A673 (cell line): ENCODE measurements around the gene CUBN. TPM values are rescaled to one million over a fixed set of nuclear protein-coding genes. Genes with fewer than 3 reads are reported as not detected.

Source experiments
- BruUV-seq: library from RNA; stranded (reverse); fragments of 400-500 nt; replicated peaks from 2 replicates; lab custom pipeline; 2021; lab: Mats Ljungman, UMichigan
- CTCF ChIA-PET: fragments of 300-600 bp; sonication (Branson Sonifier 250); formaldehyde crosslinking; loops from one replicate; lab custom pipeline; 2022; ENCODE audit warnings: antibody characterized with exemption; lab: Charles Lee
- POLR2A ChIA-PET: fragments of 300-600 bp; sonication (Branson Sonifier 250); formaldehyde crosslinking; loops from one replicate; lab custom pipeline; 2022; ENCODE audit warnings: antibody characterized with exemption; ENCODE audit not compliant: low non-redundant PET; lab: Charles Lee
- DNase-seq: peaks from one replicate; pipeline ENCODE4 v3.0.0-alpha.2; 2015; ENCODE audit warnings: low spot score
- H3K27ac ChIP-seq: fragments of 200-600 bp; sonication (generic); 2 replicates; pipeline ENCODE4 v1.5.1; 2016; ENCODE audit warnings: mixed run types, low read depth, mild to moderate bottlenecking, mixed read lengths, antibody characterized with exemption, low read length; ENCODE audit not compliant: poor library complexity, severe bottlenecking
- H3K27me3 ChIP-seq: fragments of 200-600 bp; sonication (generic); replicated peaks from 2 replicates; pipeline ENCODE4 v1.6.1; 2017; ENCODE audit warnings: mixed run types, low read depth, mild to moderate bottlenecking, mixed read lengths, antibody characterized with exemption, low read length; ENCODE audit not compliant: insufficient read depth, poor library complexity
- H3K36me3 ChIP-seq: fragments of 200-600 bp; sonication (generic); 2 replicates; pipeline ENCODE4 v1.6.1; 2016; ENCODE audit warnings: mixed run types, mild to moderate bottlenecking, mixed read lengths, antibody characterized with exemption, low read length; ENCODE audit not compliant: insufficient read depth, poor library complexity, severe bottlenecking
- H3K4me1 ChIP-seq: fragments of 200-600 bp; sonication (generic); 2 replicates; pipeline ENCODE4 v1.6.1; 2017; ENCODE audit warnings: mixed run types, mild to moderate bottlenecking, mixed read lengths, antibody characterized with exemption, low read length; ENCODE audit not compliant: insufficient read depth, poor library complexity, severe bottlenecking
- H3K4me3 ChIP-seq: fragments of 200-600 bp; sonication (generic); 2 replicates; pipeline ENCODE4 v1.5.1; 2016; ENCODE audit warnings: low read depth, mixed run types, mild to moderate bottlenecking, mixed read lengths, low read length; ENCODE audit not compliant: poor library complexity, severe bottlenecking
- H3K9me3 ChIP-seq: fragments of 200-600 bp; sonication (generic); 2 replicates; pipeline ENCODE4 v1.6.1; 2016; ENCODE audit warnings: mixed run types, low read depth, mild to moderate bottlenecking, mixed read lengths, antibody characterized with exemption, low read length; ENCODE audit not compliant: poor library complexity, severe bottlenecking
- CTCF ChIP-seq: fragments of 300-800, 200-600 bp; sonication (generic); conservative IDR thresholded peaks from 2 replicates; pipeline ENCODE4 v1.5.1; 2017; ENCODE audit warnings: low read depth, mild to moderate bottlenecking, antibody characterized with exemption, low read length, moderate library complexity, mixed read lengths
- EZH2 ChIP-seq: fragments of 200-600 bp; sonication (generic); IDR thresholded peaks from 2 replicates; pipeline ENCODE4 v1.6.1; 2017; ENCODE audit warnings: borderline replicate concordance, low read depth, mild to moderate bottlenecking, mixed read lengths, antibody characterized with exemption, low read length; ENCODE audit not compliant: poor library complexity, severe bottlenecking
- intact Hi-C: fragments of 100-400 bp; cut with micrococcal nuclease; formaldehyde crosslinking; loops from one replicate; pipeline ENCODE4 v1.10.0; 2022; ENCODE audit not compliant: unreplicated experiment
- total RNA-seq: library from RNA; stranded (reverse); gene quantifications from 2 replicates; pipeline ENCODE4 v1.2.3, GENCODE V29; 2021

The CUBN gene
- total RNA-seq, 1 experiment from 2014 or later, result 3.4 TPM

- DNase-seq, result no peak
- ChIA-PET CTCF (no interaction called here), POLR2A (no interaction called here)
- no peak overlapping the region for H3K4me3 ChIP-seq
- no peaks in the 10 kb centered on the region for H3K36me3 ChIP-seq
- intact Hi-C loops, result no loop called here
- no peaks in the 10 kb centered on the region for H3K27me3 ChIP-seq
- no peak for TF ChIP-seq EZH2
- TF ChIP-seq CTCF, result no peak
- peaks cover 20% of the 10 kb centered on the region for H3K4me1 ChIP-seq
- peaks cover 12% of the 10 kb centered on the region for H3K9me3 ChIP-seq
- no TSS peak for BruUV-seq
- H3K27ac ChIP-seq, result no peak overlapping the region
These were observed 80.4 kb downstream of the CUBN start for GRCh38 chr10:17049195-17049594.

- POLR2A ChIA-PET, result no interaction called here
- no peaks in the 10 kb centered on the region for H3K36me3 ChIP-seq
- intact Hi-C loops, result no loop called here
- BruUV-seq, result no TSS peak
- no peaks in the 10 kb centered on the region for H3K27me3 ChIP-seq
- no peak for DNase-seq
- peaks cover 20% of the 10 kb centered on the region for H3K4me1 ChIP-seq
- no peak overlapping the region for H3K27ac ChIP-seq
- CTCF ChIA-PET, result no interaction called here
- no peak for TF ChIP-seq CTCF
- TF ChIP-seq EZH2, result no peak
- no peak overlapping the region for H3K4me3 ChIP-seq
- peaks cover 12% of the 10 kb centered on the region for H3K9me3 ChIP-seq
These were observed 81.7 kb downstream of the CUBN start for GRCh38 chr10:17047908-17048307.

GRCh38 chr10:17046989-17047388 is 82.6 kb downstream of the CUBN start:
- no peak for DNase-seq
- ChIA-PET POLR2A (interaction anchor here (0.6 kb wide), 1 partner anchor 303 kb away, joined by 3 read pairs; no protein-coding TSS in a partner anchor), CTCF (no interaction called here)
- H3K9me3 ChIP-seq, result peaks cover 9% of the 10 kb centered on the region
- BruUV-seq, result no TSS peak
- no peaks in the 10 kb centered on the region for H3K27me3 ChIP-seq
- H3K4me1 ChIP-seq, result peaks cover 21% of the 10 kb centered on the region
- intact Hi-C loops, result no loop called here
- H3K27ac ChIP-seq, result no peak overlapping the region
- no peak overlapping the region for H3K4me3 ChIP-seq
- TF ChIP-seq CTCF (no peak), EZH2 (no peak)
- no peaks in the 10 kb centered on the region for H3K36me3 ChIP-seq
